Muscle layer of duodenum (tissue), 2 donors: ENCODE measurements around the gene PSMC5.
A peak's percentile ranks its signal among the peaks of the same experiment; 100 is the strongest.

ENCODE experiments used
- H3K27ac ChIP-seq: one replicate; pipeline ENCODE4 v1.7.0; 2013; ENCODE audit warnings: mild to moderate bottlenecking, low read length
- H3K27me3 ChIP-seq: one replicate; pipeline ENCODE4 v1.7.0; 2013; ENCODE audit warnings: low read depth, mild to moderate bottlenecking, control low read depth, low read length
- H3K36me3 ChIP-seq, 2 donors: one replicate each; pipeline ENCODE4 v1.7.0; 2013; ENCODE audit warnings: low read length in 2 of 2, control low read depth in 1 of 2, mild to moderate bottlenecking in 1 of 2; ENCODE audit not compliant: insufficient read depth in 2 of 2, control insufficient read depth in 1 of 2
- H3K4me1 ChIP-seq, 2 donors: one replicate each; pipeline ENCODE4 v1.7.0; 2013; ENCODE audit warnings: low read length in 2 of 2, mild to moderate bottlenecking in 2 of 2, control low read depth in 1 of 2, moderate library complexity in 1 of 2; ENCODE audit not compliant: insufficient read depth in 2 of 2, control insufficient read depth in 1 of 2
- H3K4me3 ChIP-seq, 2 donors: one replicate each; pipeline ENCODE4 v1.7.0; 2013; ENCODE audit warnings: low read length in 2 of 2, low read depth in 1 of 2, mild to moderate bottlenecking in 1 of 2
- H3K9me3 ChIP-seq, 2 donors: one replicate each; pipeline ENCODE4 v1.7.0; 2013; ENCODE audit warnings: low read length in 2 of 2, control low read depth in 1 of 2, mild to moderate bottlenecking in 1 of 2; ENCODE audit not compliant: control insufficient read depth in 1 of 2
- donor health status: healthy.

PSMC5 gene

DNA sequence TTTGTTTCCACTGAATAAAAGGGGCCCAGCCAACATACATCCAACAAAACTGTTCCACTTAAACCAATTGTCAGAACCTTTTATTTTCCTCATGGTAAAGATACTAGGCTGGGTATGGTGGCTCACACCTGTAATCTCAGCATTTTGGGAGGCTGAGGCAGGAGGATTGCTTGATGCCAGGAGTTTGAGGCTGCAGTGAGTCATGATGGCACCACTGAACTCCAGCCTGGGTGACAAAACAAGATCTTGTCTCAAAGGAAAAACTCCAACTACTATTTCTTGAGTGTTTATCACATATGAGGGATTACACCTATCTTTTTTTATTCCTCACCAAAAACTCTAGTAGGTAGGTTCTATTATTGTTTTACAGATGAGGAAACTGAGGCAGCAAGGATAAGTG, 4.7 kb upstream of the PSMC5 start:
- Histone ChIP-seq H3K4me3 (no peak overlapping the region), H3K36me3 (peaks cover 71 to 79% of the 10 kb centered on the region in 2 donors), H3K27ac (no peak overlapping the region), H3K9me3 (no peaks in the 10 kb centered on the region), H3K27me3 (no peaks in the 10 kb centered on the region), H3K4me1 (peaks cover 9% of the 10 kb centered on the region in 2 donors)

DNA sequence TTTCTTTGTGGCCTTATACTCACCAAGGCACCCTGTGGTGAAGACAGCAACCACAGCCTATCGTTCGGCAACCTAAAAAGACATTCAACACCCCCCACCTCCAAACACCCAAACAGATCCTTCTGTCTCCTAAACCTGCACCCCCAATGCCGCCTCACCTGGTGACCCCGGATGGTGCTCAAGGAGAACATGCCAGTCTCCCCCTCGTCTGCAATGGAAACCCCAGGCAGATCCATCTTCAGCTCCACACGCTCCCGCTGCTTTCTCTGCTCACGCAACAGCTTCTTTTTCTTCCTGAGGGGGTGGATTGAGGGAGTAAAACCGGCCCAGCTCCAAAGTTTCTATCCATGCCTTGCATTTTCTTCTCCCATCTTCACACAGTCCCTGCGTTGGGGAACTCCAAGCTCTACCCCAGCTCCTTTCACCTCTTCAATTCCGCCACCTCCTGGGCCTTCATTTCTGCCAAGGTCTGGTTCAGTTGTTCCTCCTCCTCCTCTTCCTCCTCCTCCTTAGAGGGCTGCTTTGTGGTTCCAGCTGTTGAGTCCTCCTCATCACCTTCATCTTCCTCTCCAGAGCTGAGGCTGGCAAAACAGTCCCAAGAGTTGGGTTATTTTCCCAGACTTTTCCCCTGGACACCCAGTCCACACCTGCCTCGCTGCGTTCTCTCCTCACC, 3.4 kb upstream of the PSMC5 start:
- Histone ChIP-seq H3K9me3 (no peaks in the 10 kb centered on the region), H3K4me3 (no peak overlapping the region), H3K27me3 (no peaks in the 10 kb centered on the region), H3K27ac (no peak overlapping the region), H3K4me1 (peaks cover 13 to 19% of the 10 kb centered on the region in 2 donors), H3K36me3 (peaks cover 58 to 66% of the 10 kb centered on the region in 2 donors)

DNA sequence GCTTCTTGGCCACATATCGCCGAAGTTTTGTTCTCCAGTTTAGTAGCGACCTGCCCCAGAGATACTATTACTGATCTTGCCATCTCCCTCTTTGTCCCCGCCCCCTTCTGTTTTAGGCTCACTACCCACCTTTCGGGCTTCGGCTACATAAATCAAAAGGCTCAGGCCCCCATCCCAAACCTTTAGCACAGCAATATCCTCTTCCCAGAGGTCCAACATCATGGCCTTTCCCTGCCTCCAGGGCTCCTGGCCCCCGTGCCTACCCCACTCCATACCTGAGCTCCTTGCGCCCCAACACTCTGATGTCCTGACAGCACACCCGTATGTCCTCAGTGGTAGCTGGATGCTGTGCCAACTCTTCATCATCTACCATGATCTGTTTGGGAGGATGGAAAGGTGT, 2.9 kb upstream of the PSMC5 start:
- no peak overlapping the region for H3K27ac ChIP-seq
- peaks cover 55 to 62% of the 10 kb centered on the region in 2 donors for H3K36me3 ChIP-seq
- H3K4me1 ChIP-seq = peaks cover 13 to 24% of the 10 kb centered on the region in 2 donors

DNA sequence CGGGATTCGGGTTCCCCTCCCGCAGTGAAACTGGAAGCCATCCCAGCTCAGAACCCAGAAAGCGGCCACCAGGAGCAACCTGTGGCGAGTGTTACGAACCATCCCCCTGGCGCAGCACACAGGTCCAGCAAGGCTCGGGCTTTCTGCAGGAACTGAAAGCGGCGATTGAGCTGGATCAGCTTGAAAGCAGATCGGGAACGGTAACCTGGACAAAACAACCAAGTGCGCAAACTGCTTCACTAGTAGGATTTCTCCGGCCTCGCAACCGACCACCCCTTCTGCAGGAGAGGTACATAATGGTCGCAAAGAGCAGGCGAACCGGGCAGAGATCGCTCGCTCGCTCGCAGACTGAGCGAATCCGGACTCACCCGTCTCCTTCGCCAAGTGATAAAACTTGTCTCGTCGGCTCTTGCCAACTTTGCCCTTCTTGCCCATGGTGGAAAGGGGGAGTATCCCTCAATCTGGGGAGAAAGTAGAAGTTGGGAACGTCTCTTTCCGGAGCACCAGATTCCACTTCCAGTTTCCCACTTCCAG, 696 bp upstream of the PSMC5 start:
- Histone ChIP-seq H3K27me3 (no peaks in the 10 kb centered on the region), H3K9me3 (no peaks in the 10 kb centered on the region), H3K27ac (peak overlapping the region; percentile 97), H3K36me3 (peaks cover 60 to 62% of the 10 kb centered on the region in 2 donors), H3K4me1 (peaks cover 13 to 24% of the 10 kb centered on the region in 2 donors), H3K4me3 (peak overlapping the region; percentile 85 to 87)

More for the DNA sequence above, 2.9 kb upstream of the PSMC5 start:
- Histone ChIP-seq H3K9me3 (no peaks in the 10 kb centered on the region), H3K4me3 (no peak overlapping the region), H3K27me3 (no peaks in the 10 kb centered on the region)

DNA sequence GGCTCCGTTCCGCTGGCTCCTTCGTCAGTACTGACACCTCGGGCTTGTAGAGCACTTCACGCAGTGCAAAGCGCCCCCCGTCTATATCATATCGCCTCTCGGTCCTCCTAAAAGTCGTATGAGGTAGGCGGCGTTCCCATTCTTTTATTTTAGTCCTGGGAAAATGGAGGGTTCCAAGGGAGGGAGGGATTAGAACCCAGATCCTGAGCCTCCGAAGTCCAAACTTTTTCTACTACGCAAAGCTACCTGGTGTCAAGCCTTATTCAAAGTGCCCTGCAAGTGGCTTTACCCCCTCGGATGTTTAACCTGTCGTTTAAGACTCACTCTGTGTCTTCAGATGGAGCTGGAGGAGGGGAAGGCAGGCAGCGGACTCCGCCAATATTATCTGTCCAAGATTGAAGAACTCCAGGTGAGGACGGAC, 580 bp downstream of the PSMC5 start:
- no peaks in the 10 kb centered on the region for H3K9me3 ChIP-seq
- H3K27ac ChIP-seq = peak overlapping the region; percentile 97
- H3K4me1 ChIP-seq = peaks cover 13 to 24% of the 10 kb centered on the region in 2 donors
- H3K4me3 ChIP-seq = peak overlapping the region; percentile 85 to 87
- H3K27me3 ChIP-seq = no peaks in the 10 kb centered on the region
- peaks cover 60 to 62% of the 10 kb centered on the region in 2 donors for H3K36me3 ChIP-seq

DNA sequence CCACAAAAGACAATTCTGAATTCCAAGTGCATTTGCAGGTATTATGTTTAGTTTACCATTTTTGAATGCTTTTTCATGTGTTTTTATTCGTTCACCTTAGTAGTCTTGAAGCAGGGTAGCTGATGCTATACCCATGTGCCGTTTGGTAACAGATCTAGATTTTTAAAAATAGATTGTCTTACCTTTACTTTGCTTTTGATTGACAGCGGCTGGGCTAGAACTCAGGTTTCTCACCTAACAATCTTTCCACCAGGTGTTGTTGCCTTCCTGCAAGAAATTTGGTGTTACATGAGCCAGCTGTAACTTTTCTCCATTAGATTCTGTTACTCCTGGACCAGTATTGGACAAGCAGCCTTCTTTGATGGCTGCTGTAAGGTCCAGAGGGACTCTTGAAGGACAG, 1.7 kb downstream of the PSMC5 start:
- Histone ChIP-seq H3K27me3 (no peaks in the 10 kb centered on the region), H3K27ac (no peak overlapping the region), H3K36me3 (peaks cover 63 to 64% of the 10 kb centered on the region in 2 donors), H3K9me3 (no peaks in the 10 kb centered on the region), H3K4me3 (peak overlapping the region; percentile 85 to 87), H3K4me1 (peaks cover 13 to 24% of the 10 kb centered on the region in 2 donors)

DNA sequence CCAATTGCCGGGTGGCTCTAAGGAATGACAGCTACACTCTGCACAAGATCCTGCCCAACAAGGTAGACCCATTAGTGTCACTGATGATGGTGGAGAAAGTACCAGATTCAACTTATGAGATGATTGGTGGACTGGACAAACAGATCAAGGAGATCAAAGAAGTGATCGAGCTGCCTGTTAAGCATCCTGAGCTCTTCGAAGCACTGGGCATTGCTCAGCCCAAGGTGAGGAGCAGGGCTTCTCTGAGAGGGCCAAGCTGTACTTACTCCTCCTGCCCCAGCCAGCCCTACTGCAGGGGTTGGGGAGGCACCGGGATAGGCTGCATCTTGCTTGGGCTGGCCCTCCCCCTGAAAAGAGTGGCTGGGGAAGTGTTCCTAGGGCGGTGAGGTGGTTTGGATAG, 3.0 kb downstream of the PSMC5 start:
- H3K9me3 ChIP-seq = no peaks in the 10 kb centered on the region
- peaks cover 54 to 63% of the 10 kb centered on the region in 2 donors for H3K36me3 ChIP-seq
- no peaks in the 10 kb centered on the region for H3K27me3 ChIP-seq
- H3K4me3 ChIP-seq = no peak overlapping the region
- no peak overlapping the region for H3K27ac ChIP-seq
- H3K4me1 ChIP-seq = peaks cover 13 to 24% of the 10 kb centered on the region in 2 donors

DNA sequence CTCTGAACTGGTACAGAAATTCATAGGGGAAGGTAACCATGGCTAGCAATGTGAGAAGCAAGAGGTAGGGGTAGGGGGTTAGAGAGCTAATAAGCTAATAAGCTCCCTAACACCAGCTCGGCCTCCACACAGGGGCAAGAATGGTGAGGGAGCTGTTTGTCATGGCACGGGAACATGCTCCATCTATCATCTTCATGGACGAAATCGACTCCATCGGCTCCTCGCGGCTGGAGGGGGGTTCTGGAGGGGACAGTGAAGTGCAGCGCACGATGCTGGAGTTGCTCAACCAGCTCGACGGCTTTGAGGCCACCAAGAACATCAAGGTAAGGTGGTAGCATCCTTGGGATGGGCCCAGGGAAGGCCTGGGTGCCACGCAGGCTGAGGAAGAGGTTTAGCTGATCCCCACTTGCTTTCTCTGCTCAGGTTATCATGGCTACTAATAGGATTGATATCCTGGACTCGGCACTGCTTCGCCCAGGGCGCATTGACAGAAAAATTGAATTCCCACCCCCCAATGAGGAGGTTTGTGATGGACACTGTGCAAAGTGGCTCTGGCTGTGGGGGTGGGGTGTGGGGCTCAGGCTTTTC, 3.8 kb downstream of the PSMC5 start:
- H3K4me1 ChIP-seq = peaks cover 9 to 21% of the 10 kb centered on the region in 2 donors
- no peak overlapping the region for H3K27ac ChIP-seq

DNA sequence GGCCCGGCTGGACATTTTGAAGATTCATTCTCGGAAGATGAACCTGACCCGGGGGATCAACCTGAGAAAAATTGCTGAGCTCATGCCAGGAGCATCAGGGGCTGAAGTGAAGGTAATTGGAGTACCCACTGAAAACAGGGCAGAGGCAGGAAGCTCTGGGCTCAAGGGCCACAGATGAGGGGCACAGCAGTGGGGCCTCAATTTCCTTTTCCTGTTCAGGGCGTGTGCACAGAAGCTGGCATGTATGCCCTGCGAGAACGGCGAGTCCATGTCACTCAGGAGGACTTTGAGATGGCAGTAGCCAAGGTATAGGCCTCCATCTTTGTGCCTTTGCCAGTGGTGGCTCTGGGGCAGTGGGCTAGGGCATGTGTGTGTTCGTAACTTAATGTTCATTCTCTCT, 4.3 kb downstream of the PSMC5 start:
- Histone ChIP-seq H3K27me3 (no peaks in the 10 kb centered on the region), H3K9me3 (no peaks in the 10 kb centered on the region), H3K4me1 (peaks cover 4 to 16% of the 10 kb centered on the region in 2 donors), H3K27ac (no peak overlapping the region), H3K36me3 (peaks cover 54 to 70% of the 10 kb centered on the region in 2 donors), H3K4me3 (no peak overlapping the region)

More for the DNA sequence above, 3.8 kb downstream of the PSMC5 start:
- no peaks in the 10 kb centered on the region for H3K27me3 ChIP-seq
- H3K9me3 ChIP-seq = no peaks in the 10 kb centered on the region
- H3K36me3 ChIP-seq = peaks cover 54 to 66% of the 10 kb centered on the region in 2 donors
- H3K4me3 ChIP-seq = no peak overlapping the region

DNA sequence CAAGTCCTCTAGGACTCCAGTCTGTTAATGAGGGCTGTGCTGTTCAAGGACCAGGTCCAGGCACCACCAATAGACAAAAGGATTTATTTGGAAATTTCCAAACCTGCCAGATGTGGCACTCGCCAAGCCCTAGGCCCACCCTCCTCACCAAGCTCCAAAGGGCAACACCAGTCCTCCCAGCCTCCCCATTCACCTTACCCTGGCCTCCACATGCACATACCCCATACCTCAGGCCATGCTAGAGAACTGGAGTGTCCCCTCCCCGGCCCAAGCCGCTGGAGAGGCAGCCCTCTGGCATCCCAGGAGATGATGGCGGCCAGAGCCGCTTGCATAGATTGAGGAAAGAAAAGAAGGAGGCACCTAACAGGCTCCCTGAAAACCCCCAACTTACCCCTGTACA, 4.8 kb downstream of the PSMC5 start:
- Histone ChIP-seq H3K9me3 (no peaks in the 10 kb centered on the region), H3K36me3 (peaks cover 59 to 75% of the 10 kb centered on the region in 2 donors)

DNA sequence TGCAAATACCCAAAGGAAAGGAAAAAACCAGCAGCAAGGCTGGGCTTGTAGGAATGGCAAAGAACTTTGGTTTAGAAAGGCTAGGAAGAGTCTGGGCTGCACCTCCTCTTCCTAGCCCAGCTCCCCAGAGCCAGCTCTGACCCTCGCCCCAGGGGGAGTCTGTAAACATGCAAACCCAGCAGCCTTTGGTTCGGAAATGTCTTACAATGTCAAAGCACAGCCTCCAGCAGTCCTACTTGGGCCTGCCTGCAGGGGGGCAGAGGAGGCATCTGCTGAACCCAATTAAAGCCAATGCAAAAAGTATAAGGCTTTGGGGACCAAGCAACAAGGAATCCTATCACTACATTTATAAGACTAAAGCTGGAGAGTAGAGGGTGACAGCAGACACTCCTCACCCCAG, 5.2 kb downstream of the PSMC5 start:
- no peaks in the 10 kb centered on the region for H3K27me3 ChIP-seq
- no peak overlapping the region for H3K27ac ChIP-seq
- H3K4me1 ChIP-seq = peaks cover 4 to 19% of the 10 kb centered on the region in 2 donors
- H3K4me3 ChIP-seq = no peak overlapping the region
- peaks cover 62 to 80% of the 10 kb centered on the region in 2 donors for H3K36me3 ChIP-seq
- H3K9me3 ChIP-seq = no peaks in the 10 kb centered on the region

More for the DNA sequence above, 4.8 kb downstream of the PSMC5 start:
- no peak overlapping the region for H3K27ac ChIP-seq
- no peak overlapping the region for H3K4me3 ChIP-seq
- H3K27me3 ChIP-seq = no peaks in the 10 kb centered on the region
- H3K4me1 ChIP-seq = peaks cover 4 to 16% of the 10 kb centered on the region in 2 donors
